ENCODE measurements around the gene RLN2.

The RLN2 gene

GRCh38 chr9:5265939-5266338 lies 38.6 kb downstream of the RLN2 start:
- no peak for DNase-seq

GRCh38 chr9:5264219-5264595 lies 40.3 kb downstream of the RLN2 start:
- no peak for DNase-seq

DNA sequence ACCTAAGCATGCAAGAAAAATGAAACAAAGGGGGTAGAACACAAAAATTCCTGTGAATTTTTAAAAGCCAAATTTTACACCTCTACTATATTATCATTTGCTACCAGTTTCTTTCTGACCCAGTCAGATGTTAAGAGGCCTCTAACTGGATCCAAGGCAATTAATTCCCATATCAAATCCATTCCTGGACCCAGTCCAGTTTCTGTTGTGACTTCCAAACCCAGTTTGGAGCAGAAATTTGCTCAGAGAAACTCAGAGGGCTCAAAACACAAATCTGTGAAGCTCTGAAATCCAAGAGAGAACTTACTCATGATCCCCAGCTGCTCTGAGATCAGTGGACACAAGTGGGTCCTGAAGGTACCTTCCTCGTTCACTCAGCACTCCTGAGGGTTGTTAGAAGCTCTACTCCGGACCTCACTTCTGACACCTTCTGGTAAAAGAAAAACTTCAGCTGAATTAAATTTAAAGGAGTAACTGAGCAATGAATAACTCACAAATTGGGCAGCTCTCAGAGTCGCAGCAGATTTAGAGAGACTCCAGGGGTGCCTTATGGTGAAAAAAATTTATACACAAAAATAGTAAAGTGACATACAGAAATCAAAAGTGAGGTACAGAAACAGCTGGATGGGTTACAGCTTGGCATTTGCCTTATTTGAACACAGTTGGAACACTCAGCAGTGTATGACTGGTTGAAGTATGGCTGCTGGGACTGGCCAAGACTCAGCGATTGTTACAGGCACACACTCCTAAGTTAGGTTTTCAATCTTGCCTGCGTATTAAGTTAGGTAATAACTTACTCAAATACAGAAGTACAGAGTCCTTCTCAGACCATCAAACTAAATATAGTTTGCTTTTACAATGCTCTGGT lies 40.9 kb downstream of the RLN2 start:
- DNase-seq, result no peak
